HG03565 (cell line): Measurements from ENCODE around the gene NVL.
A peak's percentile ranks its signal among the peaks of the same experiment; 100 is the strongest.
"Not testable (repeated sequence)": the region's sequence is repeated elsewhere in the genome, so short reads cannot be mapped to it uniquely, and the experiment has no call there.

Experiments used
- ATAC-seq: cut with Tn5 transposase; IDR thresholded peaks from one replicate; pipeline ENCODE4 v1.9.1; 2021; ENCODE audit warnings: mild to moderate bottlenecking, moderate library complexity; ENCODE audit not compliant: unreplicated experiment

Gene NVL

DNA sequence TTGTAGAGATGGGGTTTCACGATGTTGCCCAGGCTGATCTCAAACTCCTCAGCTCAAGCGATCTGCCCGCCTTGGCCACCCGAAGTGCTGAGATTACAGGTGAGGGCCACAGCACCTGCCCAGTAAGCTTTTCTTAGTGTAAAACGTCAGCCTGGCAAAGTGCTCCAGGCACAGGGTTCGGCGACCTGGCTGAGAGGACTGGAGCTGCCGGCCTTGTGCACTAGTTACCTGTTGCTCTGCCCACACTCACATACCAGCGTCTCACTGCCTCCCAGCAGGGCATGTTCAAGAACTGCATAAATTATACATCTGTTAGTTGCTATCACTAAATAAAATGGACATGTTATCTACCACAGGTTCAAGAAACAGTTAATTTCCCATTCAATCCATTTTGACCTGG lies 91.8 kb downstream of the NVL start:
- no peak for ATAC-seq

DNA sequence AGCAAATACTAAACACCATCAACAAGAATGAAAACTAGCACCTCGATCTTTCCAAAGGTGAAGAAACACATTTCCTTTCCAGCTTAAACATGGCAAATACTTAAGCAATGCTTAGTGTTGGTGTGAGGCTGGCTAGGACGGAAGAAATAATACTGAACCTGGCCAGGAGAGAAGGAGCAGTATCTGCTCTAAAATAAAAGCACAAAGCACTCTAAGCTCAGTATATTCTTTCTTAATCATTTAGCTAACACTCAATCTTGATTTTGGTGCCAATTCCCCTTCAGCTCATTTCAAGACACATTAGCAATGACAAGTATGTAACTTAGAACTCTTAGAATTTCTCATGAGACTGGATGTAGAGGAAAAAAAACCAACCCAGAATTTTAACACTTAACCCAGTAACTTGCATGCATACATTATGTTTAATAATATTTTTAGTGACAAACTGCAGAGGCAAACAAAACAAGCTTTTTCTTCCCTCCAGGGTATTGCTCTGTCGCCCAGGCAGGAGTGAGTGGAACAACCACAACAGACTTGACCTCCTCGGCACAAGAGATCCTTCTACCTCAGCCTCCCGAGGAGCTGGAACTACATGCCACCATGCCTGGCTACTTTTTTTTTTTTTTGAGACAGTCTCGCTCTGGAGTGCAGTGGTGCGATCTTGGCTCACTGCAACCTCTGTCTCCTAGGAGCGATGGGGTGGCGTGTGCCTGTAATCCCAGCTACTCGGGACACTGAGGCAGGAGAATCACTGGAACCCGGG lies 92.7 kb downstream of the NVL start:
- ATAC-seq = no peak

DNA sequence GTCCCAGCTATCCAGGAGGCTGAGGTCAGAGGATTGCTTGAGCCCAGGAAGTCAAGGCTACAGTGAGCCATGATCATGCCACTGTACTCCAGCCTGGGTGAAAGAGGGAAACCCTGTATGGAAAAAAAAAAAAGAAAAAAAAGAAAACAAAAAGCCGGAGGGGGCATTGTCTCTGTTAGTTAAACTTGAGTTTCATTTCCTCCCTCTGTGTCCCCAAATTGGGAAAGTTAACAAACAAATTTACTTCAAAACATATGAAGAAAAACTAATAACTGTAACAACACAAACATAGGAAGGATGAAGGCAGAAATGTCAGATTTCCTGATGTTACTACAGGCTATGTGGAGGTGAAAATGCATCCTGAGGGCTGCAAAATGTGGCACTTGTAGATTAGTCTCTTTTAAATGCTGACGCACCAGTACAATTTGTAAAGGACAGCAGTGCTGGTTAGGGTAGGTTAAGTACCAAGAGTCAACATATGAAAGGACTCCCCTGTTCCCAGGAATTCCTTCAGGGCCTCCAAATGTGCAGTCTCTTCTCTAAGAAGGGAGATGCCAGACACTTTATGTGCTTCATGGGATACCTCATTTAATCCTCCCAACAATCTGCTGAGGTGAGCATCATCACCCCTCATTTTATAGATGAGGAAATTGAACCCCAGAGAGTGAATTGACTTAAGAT lies 94.0 kb downstream of the NVL start:
- no peak for ATAC-seq

DNA sequence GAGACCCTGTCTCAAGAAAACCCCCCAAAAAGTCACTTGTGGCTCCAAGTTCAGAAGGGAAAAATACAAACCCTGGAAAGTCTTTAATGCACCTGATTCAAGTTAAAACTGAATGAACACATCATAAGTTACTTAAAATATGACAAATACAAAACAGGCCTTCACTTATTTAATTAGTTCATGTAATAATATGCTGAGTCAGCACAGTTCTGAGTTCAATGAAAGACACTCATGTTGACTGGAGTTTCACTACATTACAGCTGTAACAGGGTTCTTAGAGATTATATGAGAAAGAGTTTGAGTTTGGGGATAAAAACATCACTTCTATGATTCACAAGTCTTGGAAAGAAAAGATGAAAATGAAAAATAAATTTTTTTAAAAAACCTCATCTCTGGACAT lies 96.0 kb downstream of the NVL start:
- no peak for ATAC-seq

DNA sequence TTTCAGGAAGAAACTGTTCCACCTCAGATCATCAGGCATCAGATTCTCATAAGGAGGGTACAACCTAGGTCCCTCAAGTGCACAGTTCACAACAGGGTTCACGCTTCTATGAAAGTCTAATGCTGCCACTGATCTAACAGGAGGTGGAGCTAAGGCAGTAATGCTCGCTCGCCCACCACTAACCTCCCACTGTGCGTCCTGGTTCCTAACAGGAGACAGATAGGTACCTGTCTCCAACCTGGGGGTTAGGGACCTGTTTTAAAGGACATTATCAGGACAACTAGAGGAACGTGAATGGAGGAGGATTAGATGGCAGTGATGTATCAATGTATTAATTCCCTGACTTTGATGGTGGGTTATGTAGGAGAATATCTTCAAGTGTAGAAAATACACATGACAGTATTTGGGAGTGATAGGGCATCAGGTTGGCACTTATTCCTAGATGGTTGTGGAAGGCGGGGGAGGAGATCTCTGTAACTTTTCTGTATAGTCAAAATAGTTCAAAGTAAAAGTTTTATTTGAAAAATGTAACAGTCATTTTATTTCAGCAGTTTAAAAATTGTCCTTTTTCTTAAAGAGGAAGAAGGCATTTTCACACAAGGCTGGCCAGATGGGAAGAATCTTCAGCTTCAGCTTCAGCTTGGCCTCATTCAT lies 103.0 kb downstream of the NVL start:
- no peak for ATAC-seq

DNA sequence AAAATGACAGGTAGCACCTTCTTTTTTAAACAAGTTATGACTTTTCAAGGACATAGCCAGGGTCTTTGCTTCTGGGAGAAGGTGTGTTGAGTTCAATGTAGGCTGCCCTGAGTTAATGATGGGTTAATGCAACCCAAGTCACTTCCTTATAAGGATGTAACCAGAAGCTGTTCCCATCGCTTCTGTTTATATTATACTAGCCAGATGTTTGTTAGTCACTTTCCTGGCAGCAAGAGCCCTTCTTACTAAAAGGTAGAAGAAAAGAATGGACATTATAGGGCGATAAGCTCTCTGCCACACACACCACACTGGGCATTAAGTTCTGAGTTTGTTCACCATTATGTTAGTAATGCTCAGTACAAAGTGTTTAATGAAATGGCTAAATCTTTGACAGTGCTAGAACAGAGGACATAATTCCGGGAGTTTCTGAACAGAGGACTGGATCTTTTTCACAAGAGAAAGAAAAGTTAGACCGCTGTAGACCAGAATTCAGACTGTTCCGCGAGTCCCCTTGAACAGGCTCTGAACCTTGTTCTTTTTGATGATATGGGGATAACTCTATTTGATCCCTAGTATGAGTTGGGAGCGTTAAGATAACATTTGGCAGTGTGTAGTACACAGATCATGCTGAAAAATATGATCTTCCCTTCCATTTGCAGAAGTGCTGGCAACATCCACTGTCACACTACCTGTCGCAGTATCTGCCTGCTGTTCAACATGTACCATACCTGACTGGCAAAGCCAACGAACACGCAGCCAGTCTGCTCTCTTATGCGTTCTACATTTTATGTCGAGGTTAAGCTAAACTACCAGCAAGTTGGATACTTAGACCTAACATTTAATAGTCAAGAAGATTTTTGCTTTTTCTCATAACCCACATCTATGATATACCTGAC lies 105.9 kb downstream of the NVL start:
- no peak for ATAC-seq

DNA sequence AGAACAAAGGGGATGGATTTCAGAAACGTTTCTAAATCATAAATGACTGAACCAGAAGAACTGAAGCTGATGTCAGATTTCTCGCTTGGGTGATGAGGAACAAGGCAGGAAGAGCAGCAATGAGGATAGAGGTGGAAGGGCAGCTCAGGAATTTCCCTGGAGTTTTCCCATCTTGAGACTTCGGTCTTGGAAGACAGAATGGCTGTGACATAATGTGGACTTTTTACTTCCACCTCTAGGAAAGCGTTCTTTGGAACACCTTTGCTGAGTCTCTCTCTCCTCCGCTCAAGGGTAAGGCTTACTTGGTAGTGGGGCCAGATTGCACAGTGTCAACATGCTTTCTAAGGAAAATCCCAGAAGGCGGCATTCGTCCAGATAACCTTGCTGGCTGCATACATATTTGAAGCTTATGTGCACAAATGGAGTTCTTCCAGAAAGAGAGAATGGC lies 110.3 kb downstream of the NVL start:
- no peak for ATAC-seq

DNA sequence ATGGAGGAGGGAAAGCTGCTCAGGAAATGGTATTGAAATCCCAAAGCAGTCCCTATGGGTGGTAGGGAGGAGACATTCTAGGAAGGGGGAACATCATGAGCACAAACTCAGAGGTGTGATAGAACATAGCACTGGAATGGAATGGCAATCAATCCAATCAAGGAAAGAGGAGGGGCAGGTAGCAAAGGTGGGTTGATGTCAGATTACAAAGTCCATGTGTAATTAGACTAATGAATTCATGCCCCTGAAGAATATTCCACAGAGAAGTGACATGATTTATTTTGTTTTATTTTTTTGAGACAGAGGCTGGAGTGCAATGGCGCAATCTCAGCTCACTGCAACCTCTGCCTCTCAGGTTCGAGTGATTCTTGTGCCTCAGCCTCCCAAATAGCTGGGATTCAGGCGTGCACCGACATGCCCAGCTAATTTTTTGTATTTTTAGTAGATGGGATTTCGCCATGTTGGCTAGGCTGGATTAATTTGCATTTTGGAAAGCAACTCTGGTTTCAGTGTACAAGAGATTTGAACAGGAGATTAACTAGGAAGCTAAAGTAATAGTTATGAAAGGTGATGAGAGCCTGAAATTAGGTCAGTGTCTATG lies 110.9 kb downstream of the NVL start:
- no peak for ATAC-seq

DNA sequence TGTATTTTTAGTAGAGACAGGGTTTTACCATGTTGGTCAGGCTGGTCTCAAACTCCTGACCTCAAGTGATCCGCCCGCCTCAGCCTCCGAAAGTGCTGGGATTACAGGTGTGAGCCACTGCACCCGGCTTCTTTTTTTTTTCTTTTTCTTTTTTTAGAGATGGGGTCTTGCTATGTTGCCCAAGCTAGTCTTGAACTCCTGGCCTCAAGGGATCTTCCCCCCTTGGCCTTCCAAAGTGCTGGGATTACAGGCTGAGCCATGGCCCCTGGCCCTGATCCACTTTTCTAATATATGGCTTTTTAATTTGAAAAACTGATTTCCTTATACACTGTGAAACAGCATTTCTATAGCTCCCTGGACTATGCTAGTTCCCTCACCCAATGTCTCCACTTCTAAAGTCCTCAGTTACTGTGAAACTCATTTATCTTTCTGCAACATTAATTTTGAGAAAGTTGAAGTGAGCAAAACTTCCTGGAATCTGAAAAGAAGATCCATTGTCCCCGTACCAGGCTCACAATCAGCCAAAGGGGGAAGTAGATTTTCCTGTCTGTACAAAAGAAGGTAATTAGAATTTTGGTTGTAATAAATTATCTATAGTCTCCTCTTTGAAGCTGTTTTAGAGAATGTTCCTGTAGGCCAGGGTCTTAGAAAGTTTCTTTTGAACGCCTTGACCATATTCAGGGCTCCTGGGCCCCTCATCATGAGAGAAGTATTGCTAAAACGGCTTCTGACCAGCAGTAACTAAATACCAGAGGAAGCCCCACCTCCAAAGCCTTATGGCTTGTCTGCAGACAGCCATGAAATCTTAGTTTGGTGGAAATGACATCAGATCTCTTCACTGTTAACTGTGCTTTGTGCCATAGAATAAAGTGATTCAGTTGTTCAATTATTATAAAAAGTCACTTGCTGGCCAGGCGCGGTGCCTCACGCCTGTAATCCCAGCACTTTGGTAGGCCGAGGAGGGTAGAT lies 112.0 kb downstream of the NVL start:
- ATAC-seq = no peak

DNA sequence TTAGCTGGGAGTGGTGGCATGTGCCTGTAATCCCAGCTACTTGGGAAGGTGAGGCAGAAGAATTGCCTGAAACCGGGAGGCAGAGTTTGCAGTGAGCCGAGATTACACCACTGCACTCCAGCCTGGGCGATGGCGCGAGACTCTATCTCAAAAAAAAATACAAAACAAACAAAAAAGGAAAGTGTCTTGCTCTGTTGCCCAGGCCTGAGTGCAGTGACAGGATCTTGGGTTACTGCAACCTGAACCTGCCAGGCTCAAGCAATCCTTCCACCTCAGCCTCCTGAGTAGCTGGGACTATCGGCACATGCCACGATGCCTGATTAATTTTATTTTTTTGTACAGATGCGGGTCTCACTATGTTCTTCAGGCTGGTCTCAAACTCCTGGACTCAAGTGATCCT lies 113.6 kb downstream of the NVL start:
- no peak for ATAC-seq

DNA sequence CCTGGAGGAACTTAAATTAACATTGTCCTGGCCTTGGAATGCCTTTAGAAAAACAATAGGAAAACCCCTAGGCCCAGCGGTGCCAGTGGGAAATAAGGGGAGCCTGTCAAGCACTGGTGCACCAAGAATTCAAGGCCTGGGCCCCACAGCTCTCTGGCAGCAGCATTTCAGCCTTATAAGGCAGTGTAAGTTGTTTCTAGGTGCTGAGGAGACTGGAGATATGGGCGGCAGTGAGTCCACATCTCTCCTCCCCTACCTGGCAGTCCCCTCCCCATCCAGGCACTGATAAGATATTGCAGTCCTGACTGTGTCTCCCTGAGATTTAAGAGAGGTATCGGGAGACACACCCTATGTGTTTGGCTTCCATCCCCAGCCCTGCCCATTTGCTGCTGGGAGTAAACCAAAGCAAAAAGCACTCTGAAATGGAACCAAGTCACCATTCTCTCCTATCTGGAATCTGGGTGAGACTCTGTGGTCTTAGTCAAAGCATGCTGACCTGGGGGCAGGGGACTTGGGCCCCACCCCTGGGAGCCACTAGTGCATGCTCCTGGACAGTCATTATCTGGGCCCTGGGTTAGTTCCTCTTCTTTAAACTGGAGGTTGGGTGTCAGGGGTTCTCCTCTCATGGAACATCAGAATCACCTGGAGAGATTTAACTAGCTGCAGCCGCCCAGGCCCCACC lies 116.4 kb downstream of the NVL start:
- no peak for ATAC-seq

DNA sequence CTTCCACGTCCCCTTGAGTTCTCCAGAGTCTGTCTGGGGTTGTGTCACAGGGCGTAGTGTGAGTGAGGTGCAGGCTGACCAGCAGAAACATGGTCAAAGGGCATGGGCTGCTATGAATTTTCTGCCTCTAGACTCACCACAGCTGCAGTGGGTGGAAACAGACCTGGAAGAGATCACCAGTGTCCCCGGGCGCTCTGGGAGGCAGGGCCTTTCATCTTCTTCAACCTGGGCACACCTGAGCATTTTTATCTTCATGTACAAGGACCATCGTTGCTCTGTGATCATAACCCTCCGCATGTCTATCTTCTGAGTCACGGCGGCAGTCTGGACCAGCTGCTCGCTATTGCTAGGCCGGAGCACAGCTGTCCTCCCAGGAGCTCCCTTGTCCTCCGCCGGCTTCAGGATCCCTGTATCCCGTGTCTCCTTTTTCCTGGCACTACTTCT lies 117.3 kb downstream of the NVL start:
- no peak for ATAC-seq

DNA sequence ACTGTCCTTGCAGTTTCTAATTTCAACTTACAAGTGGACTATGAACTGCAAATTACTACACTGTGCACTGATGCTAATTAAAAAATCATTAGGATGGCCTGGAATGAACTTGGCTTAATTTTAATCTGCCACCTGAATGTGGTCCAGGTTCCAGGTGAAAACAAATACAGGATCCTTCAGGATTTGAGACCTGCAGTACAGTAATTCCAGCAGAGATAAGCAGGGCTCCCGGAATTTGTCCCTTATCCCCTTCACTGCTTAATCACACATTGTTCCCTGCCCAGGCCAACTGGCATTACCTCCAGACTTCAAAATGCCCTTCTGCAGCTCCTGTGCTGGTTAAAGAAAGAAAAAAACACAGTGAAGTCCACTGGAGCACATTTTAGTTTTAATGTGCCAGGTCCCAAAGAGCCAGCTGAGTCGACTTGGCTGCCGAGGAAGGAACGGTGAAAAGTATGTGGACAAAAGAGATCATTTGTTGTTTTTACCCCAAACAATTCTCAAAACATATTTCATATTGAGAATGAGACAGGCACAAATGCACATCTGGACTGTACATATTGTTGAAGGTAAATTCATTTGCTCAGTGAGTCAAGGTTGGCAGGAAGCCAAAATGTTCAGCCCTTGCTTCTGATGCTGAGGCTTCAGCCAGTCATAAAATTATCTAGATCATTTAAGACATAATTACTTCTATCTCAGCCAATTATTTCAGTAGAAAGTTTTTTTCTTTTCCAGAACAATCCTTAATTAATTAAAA lies 118.6 kb downstream of the NVL start:
- no peak for ATAC-seq

DNA sequence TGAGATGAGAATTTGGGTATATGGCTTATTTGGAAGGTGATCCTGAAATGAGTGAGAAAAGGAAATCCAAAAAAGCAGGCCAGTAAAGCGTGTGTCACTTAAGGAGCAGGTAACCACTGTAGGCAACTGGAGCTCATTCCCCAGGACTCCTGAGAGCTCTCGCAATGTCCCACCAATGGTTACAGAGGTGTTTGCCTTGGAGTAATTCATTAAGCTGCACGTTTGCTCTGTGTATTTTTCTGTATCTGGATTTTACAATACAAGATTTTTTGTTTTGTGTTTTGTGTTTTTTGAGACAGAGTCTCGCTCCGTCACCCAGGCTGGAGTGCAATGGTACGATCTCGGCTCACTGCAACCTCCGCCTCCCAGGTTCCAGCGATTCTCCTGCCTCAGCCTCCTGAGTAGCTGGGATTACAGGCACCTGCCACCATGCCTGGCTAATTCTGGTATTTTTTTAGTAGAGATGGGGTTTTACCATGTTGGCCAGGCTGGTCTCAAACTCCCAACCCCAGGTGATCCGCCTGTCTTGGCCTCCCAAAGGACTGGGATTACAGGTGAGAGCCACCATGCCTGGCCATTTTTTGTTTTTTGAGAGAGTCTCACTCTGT lies 123.9 kb downstream of the NVL start:
- not testable (repeated sequence) for ATAC-seq

DNA sequence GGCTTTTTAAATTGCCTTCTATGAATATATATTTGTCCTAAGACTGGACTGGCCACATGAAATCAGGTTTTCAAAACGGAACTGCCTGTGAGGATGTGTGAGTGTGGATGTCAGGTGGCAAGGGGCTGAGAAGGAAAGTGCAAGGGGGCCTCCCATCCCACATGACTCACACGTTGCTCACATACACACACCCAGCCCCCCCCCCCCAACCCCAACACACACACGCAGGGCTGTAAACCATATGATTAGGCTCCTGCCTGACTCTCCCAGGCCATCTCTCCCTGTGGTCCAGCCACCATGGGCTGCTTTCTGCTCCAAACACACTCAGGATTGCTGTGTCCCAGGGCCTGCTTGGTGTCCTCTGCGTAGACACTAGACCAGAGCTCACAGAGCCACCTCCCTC lies 124.5 kb downstream of the NVL start:
- ATAC-seq = no peak

DNA sequence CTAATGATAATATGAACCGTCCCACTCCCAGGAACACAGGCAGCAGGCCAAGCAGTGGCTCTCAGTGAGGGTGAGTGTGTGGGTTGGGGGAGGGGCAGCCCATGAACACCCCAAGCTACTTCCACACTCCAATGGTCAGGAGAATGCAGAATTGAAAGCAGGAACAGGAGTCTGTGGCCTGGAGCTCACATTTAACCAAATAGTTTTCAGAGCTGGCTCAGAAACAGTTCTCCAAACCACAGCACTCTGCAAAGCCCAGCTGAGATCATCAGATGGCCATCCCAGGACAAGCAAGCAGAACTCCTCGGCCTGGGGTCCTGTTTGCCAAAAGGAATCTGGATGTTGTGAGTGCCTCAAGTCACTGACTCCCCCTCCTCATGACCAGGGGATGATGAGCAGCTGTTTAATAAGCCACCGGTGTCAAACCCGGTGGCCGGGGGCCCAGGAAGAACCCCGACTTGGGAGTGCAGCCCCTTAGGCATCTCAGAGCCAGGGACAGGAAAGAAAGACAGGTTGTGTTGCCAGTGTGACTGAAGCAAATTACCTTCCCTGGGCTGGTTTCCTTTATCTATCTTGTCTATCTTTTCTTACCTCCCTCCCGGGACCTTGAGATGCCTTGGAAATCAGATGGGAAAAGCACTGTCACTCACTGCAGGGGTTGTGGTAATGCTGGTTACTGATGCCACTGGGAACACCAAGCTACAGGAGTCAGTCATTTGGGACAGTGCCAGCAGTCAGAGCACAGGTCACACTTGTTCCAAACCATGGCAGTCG lies 126.5 kb downstream of the NVL start:
- ATAC-seq = peak; percentile 71

DNA sequence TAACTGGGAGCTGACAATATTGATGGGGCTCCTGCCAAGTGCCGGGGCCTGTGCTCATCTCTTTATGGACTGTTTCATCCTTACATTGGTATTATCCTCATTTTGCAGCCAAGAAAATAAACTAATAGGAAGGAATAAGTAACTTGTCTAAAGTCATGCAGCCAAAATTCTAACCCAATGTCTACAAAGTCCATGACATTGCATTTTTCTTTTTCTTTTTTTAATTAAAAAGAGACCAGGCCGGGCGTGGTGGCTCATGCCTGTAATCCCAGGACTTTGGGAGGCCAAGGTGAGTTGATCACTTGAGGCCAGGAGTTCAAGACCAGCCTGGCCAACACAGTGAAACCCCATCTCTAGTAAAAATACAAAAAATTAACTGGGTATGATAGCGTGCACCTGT lies 128.1 kb downstream of the NVL start:
- ATAC-seq = no peak
